Breast epithelium (tissue), 3 donors: ENCODE results near the gene PARP12.

ENCODE experiments used
- CTCF ChIP-seq, 3 donors: fragments of 450-650 bp; IDR thresholded peaks; one replicate each; pipeline ENCODE4 v1.5.1; 2016 to 2017; ENCODE audit warnings: antibody characterized with exemption in 3 of 3, mild to moderate bottlenecking in 3 of 3, moderate library complexity in 3 of 3
- POLR2A ChIP-seq: fragments of 450-650 bp; IDR thresholded peaks from one replicate; pipeline ENCODE4 v1.6.1; 2016; ENCODE audit warnings: antibody characterized with exemption, mild to moderate bottlenecking, moderate library complexity
- POLR2AphosphoS5 ChIP-seq, 3 donors: sonication (generic); formaldehyde crosslinking; IDR thresholded peaks; one replicate each; pipeline ENCODE4 v1.6.1; 2017; ENCODE audit warnings: antibody characterized with exemption in 3 of 3

- TF ChIP-seq CTCF (IDR thresholded peaks at IDR 0.05) (no peak), POLR2AphosphoS5 (IDR thresholded peaks at IDR 0.05) (no peak), POLR2A (no peak)
These were observed 16.4 kb upstream of the PARP12 start for GRCh38 chr7:140079121-140079536.
